ENCODE measurements around the gene C12orf42. TPM values are rescaled to one million over a fixed set of nuclear protein-coding genes. Genes with fewer than 3 reads are reported as not detected.
"Not testable (repeated sequence)": the region's sequence is repeated elsewhere in the genome, so short reads cannot be mapped to it uniquely, and the experiment has no call there.

Gene C12orf42
- total RNA-seq, 1 donor from 2014 or later, result 2.3 TPM

DNA sequence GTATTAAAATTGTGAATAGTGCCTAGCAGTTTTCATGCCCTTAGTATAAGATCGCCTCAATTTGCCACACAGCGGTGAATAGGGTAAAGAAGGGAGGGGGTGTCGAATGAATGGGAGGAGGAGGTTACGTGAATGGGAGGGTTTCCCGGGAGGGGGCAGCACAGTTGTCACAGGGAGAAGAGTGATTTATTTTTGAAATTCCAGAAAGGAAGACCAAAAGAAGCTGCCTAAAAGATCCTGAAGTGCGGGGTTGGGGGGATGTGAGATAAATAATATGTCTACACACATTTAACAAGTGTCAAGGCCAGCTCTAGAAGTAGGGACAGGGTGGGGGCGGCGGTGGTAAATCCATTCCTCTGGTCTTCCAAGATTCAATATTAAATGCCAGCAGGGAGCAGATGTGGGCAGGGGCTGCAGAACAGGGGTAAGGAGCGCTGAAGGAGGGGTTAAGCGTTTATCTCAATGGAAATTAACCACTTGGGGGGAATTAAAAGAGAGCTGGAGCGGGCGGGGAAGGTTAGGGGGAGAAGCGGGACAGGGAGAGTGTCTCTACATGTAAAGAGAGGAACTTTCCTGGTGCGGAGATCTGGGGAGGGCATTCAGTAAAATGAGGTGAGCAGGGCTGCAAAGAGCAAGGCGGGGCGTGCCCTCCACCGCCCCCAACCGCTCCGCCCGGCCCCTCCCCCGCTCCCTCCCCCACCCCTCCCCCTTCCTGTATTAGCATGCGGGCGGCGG, 867 bp downstream of the C12orf42 start:
- no peak for DNase-seq

DNA sequence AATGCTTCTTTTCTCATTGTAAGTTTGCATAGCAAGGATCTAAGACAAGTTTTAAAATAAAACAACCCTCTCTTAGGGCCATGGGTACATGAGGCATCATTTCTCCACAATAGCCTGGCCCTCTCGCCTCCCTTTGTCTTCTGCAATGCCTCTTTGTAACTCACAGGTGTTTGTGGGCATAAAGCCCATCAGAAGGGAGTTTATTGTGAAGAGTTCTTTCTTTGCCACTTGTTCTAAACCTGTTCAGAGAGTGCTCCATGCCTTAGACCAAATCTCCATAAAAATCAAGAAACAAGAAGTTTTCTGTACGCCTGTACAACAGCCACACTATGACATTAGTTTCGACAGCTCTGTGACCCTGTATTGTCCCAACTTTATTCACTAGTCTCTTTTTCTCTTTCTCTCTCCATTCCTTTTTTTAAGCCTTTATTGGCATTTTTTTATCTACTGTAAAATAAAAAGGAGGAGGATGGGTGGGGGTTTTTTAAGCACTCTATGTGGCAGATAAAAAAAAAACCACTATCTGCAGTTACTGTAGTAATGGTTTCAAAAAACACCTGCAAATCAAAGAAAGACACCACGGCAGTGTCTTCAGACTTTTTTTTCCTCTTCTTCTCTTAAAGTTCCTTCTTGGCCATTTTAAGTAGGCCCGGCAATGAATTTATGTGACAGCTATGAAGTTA, 1.6 kb downstream of the C12orf42 start:
- DNase-seq, result no peak

DNA sequence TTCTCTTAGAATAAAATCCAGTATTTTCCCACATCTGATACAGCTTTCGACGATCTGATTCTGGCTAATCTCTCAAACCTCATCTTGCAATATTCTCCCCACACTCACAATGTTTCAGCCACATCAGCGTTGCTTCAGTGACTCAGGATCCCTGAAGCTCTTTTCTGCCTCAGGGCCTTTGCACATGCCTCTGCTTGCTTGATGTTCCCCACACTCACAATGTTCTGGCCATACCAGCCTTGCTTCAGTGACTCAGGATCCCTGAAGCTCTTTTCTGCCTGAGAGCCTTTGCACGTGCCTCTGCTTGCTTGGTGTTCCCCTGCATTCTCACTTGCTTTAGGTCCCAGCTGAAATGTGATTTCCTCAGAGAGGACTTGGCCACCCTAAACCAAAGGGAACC, 2.6 kb downstream of the C12orf42 start:
- DNase-seq, result no peak

DNA sequence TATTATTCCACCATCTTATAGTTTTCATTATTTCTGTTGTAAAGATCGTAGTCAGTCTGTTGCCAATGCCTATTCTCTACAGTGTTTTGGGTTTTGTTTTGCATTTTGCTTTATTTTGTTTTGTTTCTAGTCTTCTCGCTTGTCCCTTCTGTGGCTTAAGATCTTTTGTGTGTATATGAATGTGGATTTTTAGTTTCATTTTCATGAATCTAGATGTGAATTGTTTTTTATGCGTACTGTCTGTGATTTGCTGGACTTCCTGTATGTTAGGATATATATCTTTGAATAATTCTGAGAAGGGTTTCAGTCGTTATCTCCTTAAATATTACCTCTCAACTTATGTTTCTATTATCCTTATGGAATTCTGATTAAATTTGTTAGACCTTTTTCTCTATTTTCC, 13.4 kb downstream of the C12orf42 start:
- no peak for DNase-seq

DNA sequence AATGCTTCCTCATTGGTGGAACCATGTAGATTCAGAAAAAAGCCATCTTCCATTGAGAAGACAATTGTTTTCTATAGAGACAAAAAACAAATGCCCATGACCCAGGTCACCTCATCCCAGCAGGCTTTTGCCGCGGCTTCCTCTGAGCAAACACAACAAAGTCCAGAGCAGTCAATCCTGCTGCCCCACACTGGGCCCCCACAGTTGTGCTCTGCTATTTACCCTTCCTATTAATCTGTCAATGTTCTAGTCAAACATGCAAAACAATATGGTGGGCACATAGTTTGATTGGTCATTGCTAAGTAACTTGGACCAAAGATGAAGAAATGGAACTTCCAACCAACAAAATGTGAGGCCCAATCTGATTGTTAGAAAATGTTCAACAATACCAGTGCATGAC, 20.7 kb downstream of the C12orf42 start:
- no peak for DNase-seq

DNA sequence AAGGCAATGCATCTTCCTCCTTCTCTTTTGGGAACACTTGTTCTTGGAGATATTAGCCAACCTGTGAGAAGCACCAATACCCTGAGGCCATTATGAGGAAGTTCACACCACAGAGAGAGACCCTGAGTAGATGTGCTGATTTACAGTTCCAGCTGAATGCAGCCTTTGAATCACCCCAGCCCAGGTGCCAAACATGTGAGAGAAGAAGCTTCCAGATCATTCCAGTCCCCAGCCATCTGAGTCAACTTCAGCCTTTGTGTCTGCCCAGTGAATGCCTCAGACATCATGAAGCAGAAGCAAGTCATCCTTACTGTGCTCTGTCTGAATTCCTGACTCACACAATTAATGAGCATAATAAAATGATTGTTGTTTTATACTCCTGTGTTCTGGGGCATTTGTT, 25.1 kb downstream of the C12orf42 start:
- no peak for DNase-seq

DNA sequence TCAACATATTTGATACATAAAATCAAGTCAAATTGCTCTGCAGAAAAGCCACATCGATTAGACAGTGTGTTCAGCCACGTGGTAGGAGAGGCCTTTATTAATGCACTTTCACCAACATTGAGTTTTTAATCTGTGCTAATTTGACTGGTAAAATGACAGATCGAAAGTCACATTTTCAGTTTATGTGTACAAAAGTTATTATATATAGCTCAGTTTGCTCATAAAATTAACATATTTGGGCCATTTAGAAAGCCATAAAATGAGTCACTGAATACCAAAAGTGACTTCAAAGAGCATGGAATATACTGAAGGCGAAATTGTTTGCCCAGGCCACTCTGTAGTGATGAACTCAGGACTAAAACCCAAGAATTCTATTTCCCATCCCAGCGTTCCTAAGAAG, 26.0 kb downstream of the C12orf42 start:
- DNase-seq, result no peak

DNA sequence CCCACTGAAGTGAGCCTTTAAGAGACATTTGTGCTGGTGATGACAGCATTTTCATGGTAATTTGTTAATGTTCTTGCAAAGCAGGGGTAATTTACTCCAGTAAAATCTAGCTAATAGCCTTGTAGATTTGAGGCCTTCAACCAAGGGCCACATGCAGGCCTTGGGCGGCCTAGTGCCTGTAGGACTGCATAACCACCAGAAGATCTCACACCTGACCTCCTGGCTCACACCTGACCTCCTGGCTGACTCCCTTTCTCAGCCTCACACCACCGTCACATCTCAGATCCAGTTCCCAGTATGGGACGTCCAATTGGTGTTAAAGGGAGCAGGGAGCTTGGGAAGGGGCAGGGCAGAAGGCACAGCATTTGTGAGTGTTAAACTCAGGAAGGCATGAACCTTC, 26.9 kb downstream of the C12orf42 start:
- no peak for DNase-seq

DNA sequence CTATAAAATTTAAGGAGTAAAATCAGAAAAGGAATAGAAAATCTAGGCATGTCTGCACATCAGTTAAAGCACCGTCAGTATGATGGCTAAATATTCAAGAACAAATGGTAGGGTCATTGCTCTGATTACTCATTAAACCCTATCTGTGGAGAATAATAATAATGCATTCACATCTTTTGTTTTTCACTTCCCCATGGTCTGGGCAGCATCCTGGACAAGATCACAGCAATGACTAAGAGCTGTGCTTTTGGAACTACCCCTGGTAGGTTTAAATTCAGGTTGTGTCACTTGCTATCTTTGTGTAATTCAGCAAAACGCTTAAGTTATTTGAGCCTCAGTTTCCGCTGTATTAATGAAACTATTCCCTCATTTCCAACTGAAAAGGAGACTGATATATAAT, 33.1 kb downstream of the C12orf42 start:
- no peak for DNase-seq

DNA sequence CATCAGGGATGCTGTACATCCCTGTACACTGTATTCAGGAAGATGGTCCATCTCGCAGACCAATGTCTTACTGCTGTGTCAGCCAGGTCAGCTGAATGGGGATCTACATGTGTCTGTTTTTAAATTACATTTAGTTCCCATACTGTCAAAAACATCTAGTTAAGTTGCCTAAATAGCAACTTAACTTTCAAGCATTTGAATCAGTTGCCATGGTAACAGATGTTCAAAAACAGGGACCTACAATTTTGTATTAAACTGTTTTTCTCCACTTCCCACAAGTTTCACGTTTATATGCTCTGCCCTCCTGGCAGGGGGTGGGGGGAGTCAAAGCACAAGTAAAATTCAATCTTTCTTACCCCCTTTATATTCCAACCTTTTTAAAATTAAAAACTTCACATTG, 38.3 kb downstream of the C12orf42 start:
- no peak for DNase-seq

DNA sequence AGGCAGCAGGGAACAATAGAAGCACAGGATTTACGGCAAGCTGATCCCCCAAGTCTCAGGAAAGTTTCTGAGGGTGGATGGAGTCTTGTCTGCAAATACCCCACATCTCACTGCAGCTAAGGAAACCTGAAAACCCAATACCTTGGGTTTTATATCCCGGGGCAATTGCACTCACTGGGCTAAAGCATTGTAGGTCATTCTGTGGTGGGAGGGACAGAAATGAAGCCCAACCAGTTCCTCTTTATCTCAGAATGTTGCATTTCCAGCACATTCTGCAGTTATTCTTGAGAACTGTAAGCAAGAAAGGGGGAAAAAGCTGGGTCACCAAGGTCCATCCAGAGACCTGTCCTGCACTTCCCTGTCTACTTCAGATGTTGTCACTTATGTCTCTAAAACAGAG, 39.8 kb downstream of the C12orf42 start:
- DNase-seq, result no peak

DNA sequence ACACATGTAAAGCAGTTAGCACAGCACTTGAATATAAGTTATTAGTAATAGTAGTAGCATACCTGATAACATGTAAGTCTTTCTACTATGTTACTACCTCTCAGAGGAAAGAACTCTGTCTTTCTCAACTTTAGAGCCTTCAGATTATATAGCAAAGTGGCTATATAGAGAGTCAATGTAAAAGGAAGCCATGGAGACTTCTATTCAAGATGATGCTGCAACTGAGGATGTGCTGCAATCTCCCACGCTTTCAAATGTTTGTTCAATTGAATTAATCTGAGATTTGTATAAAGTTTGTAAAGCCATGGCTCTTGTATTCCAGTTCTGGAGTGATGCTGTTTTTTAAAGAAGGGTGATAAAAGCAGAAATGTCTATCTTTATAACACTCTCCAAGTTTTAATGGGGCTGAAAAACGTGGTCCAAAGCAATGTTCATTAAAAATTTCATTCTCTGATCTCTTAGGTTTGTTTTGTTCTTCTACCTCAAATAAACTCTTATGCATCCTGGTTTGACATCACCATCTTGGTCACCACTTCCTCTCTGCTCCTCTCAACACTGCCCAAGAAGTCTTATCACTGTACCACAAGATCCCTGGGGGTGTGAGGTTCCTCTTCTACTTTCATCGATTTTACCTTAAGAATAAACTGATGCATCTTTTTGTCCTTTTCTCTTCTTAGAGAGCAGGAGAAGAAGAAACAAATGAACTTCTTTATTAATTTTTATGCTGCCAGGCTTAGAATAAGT, 40.6 kb downstream of the C12orf42 start:
- no peak for DNase-seq

DNA sequence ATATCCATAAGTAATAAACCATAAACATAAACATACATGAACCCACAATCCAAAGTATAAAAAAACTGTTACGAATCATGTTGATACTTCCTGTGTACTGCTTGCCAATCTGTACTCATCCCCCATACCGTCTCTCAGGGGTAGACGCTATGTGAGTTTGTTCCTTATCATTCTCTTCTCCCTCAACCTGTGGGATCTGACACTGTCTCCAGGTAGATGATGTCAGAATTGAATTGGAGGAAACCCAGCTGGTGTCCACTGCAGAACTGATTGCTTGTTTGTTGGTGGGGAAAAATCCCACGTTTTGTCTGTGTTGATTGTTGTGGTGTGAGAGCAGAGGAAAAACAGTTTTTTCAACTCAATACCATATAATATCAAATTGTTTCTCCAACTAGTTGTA, 50.8 kb downstream of the C12orf42 start:
- no peak for DNase-seq

DNA sequence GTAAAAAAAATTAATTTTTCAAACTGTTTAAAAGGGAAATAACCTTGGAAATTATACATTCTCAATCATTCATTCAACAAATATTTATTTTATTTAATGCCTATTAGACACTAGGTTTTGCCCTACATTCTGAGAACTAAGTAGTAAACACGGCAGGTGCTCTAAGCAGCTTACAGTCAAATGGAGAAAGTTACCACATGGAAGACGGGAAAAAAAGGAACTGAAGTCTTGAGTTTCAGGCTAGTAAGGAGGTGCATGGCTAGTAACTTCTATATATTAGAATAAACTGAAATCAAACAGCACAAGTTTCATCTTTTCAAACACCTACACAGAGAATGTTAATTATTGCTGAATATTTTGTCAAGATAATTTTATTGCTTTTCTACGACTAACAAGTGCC, 52.9 kb downstream of the C12orf42 start:
- DNase-seq, result no peak

DNA sequence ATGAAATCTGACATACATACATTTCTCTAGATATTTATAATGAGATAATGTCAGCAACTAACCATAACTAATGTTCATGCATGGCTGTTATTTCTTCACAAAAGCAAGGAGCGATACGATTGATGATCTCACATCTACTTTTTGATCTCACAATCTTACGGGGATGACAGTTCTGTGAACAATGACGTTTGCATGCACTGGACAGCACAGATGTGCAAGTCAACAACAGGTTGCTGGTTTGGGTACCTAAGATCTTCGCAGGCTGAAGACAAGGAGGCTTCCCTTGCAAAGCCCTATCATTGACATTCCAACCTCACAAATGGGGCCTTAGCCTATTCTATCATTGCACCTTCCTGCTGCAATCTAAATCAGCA, 53.6 kb downstream of the C12orf42 start:
- DNase-seq, result no peak

DNA sequence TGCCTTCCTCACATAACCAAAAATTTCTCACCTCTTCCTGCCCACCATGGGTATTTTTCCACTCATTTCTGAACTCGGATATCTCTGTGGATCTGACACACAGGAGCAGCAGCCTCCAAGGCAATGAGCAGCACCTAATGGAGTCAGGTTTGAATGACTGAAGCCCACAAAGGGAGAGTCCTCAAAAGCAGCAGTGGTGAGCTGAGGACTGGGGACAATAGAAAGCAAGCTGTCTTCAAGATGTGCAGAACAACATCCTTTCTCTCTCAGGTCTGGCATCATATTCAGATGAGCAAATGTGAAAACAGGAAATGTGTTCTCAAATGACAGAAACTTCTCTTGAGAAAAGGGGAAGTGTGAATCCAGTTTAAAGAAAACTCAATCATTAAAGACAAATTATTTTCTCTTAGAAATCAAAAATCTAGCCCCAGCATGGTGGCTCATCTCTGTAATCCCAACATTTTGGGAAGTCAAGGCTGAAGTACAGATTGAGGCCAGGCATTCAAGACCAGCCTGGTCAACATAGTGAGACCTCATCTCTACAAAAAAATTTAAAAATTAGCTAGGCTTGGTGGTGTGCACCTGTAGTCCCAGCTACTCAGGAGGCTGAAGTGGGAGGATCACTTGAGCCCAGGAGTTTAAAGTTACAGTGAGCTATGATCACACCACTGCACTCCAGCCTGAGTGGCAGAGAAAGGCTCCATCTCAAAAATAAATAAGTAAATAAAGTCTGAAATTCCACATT, 54.2 kb downstream of the C12orf42 start:
- no peak for DNase-seq

DNA sequence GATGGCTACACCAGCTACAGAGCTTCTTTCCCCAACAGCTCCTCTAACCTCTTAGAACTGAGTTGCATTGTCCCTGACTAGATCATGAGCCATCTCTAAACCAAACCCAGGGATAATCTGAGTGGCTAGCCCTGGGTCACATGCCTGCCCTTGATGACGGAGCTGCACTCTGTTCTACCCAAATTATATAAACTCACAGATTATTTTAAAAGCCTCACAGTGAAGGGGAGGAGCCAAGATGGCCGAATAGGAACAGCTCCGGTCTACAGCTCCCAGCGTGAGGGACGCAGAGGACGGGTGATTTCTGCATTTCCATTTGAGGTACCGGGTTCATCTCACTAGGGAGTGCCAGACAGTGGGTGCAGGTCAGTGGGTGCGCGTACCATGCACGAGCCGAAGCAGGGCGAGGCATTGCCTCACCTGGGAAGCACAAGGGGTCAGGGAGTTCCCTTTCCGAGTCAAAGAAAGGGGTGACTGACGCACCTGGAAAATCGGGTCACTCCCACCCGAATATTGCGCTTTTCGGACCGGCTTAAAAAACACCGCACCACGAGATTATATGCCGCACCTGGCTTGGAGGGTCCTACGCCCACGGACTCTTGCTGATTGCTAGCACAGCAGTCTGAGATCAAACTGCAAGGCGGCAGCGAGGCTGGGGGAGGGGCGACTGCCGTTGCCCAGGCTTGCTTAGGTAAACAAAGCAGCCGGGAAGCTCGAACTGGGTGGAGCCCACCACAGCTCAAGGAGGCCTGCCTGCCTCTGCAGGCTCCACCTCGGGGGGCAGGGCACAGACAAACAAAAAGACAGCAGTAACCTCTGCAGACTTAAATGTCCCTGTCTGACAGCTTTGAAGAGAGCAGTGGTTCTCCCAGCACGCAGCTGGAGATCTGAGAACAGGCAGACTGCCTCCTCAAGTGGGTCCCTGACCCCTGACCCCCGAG, 61.3 kb downstream of the C12orf42 start:
- DNase-seq, result not testable (repeated sequence)

DNA sequence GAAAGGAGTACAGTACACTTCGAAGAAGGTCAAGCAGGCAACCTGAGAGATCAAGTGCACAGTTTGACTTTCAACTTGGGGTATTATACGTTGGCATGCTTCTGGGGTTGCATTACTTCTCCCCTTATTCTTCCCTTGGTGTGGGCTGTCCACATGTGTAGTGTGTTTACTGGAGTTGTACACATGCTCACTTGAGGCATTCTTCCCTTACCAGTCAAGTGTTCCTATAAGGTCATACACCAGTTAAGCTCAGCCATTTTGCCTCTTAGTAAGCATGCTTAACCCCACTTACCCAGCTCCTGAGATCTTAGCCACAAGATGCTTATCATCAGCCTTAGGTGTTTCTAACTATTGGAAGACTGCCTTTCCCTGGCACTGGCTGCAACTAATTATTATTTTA, 63.8 kb downstream of the C12orf42 start:
- no peak for DNase-seq

DNA sequence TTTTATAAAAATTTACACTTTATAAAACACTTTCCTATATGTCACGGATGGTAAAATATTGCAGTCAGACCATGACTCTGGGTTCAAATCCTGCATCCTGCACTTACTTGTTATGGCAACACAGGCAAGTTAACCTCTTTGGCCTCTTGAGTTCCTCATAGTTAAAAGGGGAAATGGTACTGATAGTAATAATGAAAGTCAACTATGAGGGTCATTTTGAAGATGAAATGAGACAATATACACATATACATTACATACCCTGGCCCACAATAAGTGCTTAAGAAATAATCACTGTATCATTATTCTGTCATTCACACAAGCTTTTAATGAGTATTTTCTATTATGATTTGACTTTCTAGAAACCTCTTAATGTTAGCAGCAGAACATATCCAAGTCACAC, 64.4 kb downstream of the C12orf42 start:
- no peak for DNase-seq

DNA sequence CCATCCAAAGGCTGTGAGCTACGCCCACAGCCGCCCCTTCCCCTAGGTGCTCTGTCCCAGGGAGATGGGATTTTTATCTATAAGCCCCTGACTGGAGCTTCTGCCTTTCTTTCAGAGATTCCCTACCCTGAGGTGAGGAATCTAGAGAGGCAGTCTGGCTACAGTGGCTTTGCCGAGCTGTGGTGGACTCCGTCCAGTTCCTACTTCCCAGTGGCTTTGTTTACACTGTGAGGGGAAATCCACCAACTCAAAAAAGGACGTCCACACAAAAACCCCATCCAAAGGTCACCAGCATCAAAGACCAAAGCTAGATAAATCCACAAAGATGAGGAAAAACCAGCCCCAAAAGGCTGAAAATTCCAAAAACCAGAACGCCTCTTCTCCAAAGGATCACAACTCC, 70.1 kb downstream of the C12orf42 start:
- DNase-seq, result not testable (repeated sequence)

DNA sequence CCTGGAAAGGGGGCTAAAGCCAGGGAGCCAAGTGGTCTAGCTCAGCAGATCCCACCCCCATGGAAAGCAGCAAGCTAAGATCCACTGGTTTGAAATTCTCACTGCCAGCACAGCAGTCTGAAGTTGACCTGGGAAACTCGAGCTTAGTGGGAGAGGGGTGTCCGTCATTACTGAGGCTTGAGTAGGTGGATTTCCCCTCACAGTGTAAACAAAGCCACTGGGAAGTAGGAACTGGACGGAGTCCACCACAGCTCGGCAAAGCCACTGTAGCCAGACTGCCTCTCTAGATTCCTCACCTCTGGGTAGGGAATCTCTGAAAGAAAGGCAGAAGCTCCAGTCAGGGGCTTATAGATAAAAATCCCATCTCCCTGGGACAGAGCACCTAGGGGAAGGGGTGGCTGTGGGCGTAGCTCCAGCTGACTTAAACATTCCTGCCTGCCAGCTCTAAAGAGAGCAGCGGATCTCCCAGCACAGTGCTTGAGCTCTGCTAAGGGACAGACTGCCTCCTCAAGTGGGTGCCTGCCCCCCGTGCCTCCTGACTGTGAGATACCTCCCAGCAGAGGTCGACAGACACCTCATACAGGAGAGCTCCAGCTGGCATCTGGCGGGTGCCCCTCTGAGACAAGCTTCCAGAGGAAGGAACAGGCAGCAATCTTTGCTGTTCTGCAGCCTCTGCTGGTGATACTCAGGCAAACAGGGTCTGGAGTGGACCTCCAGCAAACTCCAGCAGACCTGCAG, 70.8 kb downstream of the C12orf42 start:
- DNase-seq, result not testable (repeated sequence)

Measured in occipital lobe (tissue), 2 donors.